ENCODE measurements around the gene PALS2.

Gene PALS2

DNA sequence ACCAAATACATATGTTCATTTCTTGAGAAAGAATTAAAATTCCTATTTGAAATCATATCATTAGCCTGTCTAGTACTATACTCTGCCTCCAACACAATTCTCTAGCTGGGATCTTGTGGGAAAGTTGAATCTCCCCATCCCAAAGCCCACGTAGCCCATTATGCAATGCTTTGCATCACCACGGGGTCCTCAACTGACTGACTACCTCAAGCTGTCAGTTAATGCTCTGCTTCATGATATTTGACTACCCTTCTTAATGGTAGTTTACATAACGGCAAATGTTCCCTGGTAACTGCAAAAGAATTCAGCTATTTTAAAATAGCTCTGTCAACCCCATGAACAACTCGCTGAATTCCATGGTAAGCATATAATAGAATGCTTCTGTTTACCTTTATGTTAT, 23.3 kb upstream of the PALS2 start:
- no peak overlapping the region for H3K4me3 ChIP-seq (ENCODE audit: low read depth, low read length)

GRCh38 chr7:24555184-24555583, 18.1 kb upstream of the PALS2 start:
- TF ChIP-seq, protein P1, sequence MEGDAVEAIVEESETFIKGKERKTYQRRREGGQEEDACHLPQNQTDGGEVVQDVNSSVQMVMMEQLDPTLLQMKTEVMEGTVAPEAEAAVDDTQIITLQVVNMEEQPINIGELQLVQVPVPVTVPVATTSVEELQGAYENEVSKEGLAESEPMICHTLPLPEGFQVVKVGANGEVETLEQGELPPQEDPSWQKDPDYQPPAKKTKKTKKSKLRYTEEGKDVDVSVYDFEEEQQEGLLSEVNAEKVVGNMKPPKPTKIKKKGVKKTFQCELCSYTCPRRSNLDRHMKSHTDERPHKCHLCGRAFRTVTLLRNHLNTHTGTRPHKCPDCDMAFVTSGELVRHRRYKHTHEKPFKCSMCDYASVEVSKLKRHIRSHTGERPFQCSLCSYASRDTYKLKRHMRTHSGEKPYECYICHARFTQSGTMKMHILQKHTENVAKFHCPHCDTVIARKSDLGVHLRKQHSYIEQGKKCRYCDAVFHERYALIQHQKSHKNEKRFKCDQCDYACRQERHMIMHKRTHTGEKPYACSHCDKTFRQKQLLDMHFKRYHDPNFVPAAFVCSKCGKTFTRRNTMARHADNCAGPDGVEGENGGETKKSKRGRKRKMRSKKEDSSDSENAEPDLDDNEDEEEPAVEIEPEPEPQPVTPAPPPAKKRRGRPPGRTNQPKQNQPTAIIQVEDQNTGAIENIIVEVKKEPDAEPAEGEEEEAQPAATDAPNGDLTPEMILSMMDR (IDR thresholded peaks at IDR 0.05; ENCODE audit: insufficient read depth, low read depth, low read length, missing control alignments) = no peak
- DNase-seq (ENCODE audit: low read depth) = no peak
- H3K4me3 ChIP-seq (ENCODE audit: low read depth, low read length) = no peak overlapping the region

More for the DNA sequence above, 23.3 kb upstream of the PALS2 start:
- DNase-seq (ENCODE audit: low read depth) = no peak
- TF ChIP-seq, protein P1 (IDR thresholded peaks at IDR 0.05; ENCODE audit: insufficient read depth, low read depth, low read length, missing control alignments) = no peak

- DNase-seq (ENCODE audit: low read depth) = no peak
- H3K4me3 ChIP-seq (ENCODE audit: low read depth, low read length) = no peak overlapping the region
- TF ChIP-seq, protein P1 (IDR thresholded peaks at IDR 0.05; ENCODE audit: insufficient read depth, low read depth, low read length, missing control alignments) = no peak
Observed at GRCh38 chr7:24555719-24556118, 17.5 kb upstream of the PALS2 start.

- H3K4me3 ChIP-seq (ENCODE audit: low read depth, low read length) = no peak overlapping the region
- no peak for DNase-seq (ENCODE audit: low read depth)
- TF ChIP-seq, protein P1 (IDR thresholded peaks at IDR 0.05; ENCODE audit: insufficient read depth, low read depth, low read length, missing control alignments) = no peak
Observed at GRCh38 chr7:24560772-24561171, 12.5 kb upstream of the PALS2 start.

GRCh38 chr7:24566274-24566673, 7.0 kb upstream of the PALS2 start:
- H3K4me3 ChIP-seq (ENCODE audit: low read depth, low read length) = no peak overlapping the region
- DNase-seq (ENCODE audit: low read depth) = no peak
- TF ChIP-seq, protein P1 (IDR thresholded peaks at IDR 0.05; ENCODE audit: insufficient read depth, low read depth, low read length, missing control alignments) = no peak

DNA sequence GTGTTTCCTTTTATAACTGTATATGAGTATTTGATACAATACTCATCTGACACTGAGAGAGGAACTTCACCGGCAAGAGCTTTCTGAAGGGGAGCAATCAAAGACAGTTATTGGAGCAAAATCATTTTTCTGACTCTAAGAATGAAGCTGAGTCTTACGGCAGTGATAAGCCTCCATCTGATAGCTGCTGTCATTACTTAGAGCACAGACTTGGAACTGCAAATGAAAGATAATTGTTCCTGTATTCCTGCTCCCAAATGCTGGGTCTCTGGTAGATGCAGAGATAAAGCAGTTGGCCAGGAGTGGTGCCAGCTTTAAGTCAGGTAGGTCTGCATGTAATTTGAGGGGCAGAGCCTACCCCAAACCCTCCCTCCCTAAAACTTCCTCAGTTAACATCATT, 2.3 kb upstream of the PALS2 start:
- DNase-seq (ENCODE audit: low read depth) = no peak
- TF ChIP-seq, protein P1 (IDR thresholded peaks at IDR 0.05; ENCODE audit: insufficient read depth, low read depth, low read length, missing control alignments) = no peak

DNA sequence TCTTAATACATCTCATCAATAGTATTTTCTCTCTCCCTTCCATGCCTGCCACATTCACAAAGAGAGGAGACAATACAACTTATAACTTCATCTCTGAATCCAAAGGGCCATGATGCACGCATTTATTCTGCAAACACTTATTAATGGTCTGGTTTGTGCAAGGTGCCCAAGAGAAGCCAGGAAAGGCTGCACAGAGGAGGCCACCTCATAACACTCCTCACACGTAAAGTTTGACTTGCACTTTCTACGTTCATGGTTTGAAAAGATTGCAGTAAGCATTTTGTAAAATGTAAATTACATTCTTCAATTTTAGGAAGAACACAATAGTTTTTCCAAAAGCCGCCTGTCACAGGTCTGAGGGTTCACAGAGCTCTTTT, 1.2 kb upstream of the PALS2 start:
- no peak overlapping the region for H3K4me3 ChIP-seq (ENCODE audit: low read depth, low read length)
- TF ChIP-seq, protein P1 (IDR thresholded peaks at IDR 0.05; ENCODE audit: insufficient read depth, low read depth, low read length, missing control alignments) = no peak

More for the DNA sequence above, 2.3 kb upstream of the PALS2 start:
- H3K4me3 ChIP-seq (ENCODE audit: low read depth, low read length) = no peak overlapping the region

More for the DNA sequence above, 1.2 kb upstream of the PALS2 start:
- peak; percentile 18 for DNase-seq (ENCODE audit: low read depth)

Data from GM12865 (cell line).